Ishikawa (cell line): Measurements from ENCODE around the gene EDC3.

Source experiments
- CEBPB ChIP-seq: IDR thresholded peaks from 2 replicates; pipeline ENCODE4 v1.6.1; 2012
- CREB1 ChIP-seq: IDR thresholded peaks from 2 replicates; pipeline ENCODE4 v1.6.1; 2012; ENCODE audit warnings: low read depth
- EGR1 ChIP-seq: IDR thresholded peaks from 2 replicates; pipeline ENCODE4 v1.6.1; 2012
- EP300 ChIP-seq: IDR thresholded peaks from 2 replicates; pipeline ENCODE4 v1.6.1; 2012; ENCODE audit warnings: borderline replicate concordance
- FOXM1 ChIP-seq: IDR thresholded peaks from 2 replicates; pipeline ENCODE4 v1.6.1; 2012; ENCODE audit warnings: low read depth, borderline replicate concordance
- NFIC ChIP-seq: IDR thresholded peaks from 2 replicates; pipeline ENCODE4 v1.6.1; 2012
- RAD21 ChIP-seq: IDR thresholded peaks from 2 replicates; pipeline ENCODE4 v1.6.1; 2012; ENCODE audit warnings: low read depth
- TAF1 ChIP-seq: IDR thresholded peaks from 2 replicates; pipeline ENCODE4 v1.6.1; 2012; ENCODE audit warnings: low read depth, mild to moderate bottlenecking
- TCF12 ChIP-seq: IDR thresholded peaks from 2 replicates; pipeline ENCODE4 v1.6.1; 2012; ENCODE audit warnings: low read depth
- TEAD4 ChIP-seq: IDR thresholded peaks from 2 replicates; pipeline ENCODE4 v1.6.1; 2012
- USF1 ChIP-seq: IDR thresholded peaks from 2 replicates; pipeline ENCODE4 v1.6.1; 2012
- YY1 ChIP-seq: IDR thresholded peaks from 2 replicates; pipeline ENCODE4 v1.6.1; 2012; ENCODE audit warnings: low read depth
- ZBTB7A ChIP-seq: IDR thresholded peaks from 2 replicates; pipeline ENCODE4 v1.6.1; 2012; ENCODE audit warnings: low read depth
- TF ChIP-seq, protein P1 (sequence below): IDR thresholded peaks from 2 replicates; pipeline ENCODE4 v1.6.1; 2012; ENCODE audit warnings: low read depth, mild to moderate bottlenecking
- TF ChIP-seq, protein P2 (sequence below): IDR thresholded peaks from 2 replicates; pipeline ENCODE4 v1.6.1; 2012

Gene EDC3

GRCh38 chr15:74692327-74692726, 3.5 kb downstream of the EDC3 start:
- TF ChIP-seq ZBTB7A (no peak), TCF12 (no peak), EP300 (no peak), TAF1 (no peak), RAD21 (no peak), NFIC (no peak), FOXM1 (no peak), CREB1 (no peak), USF1 (no peak), CEBPB (no peak), EGR1 (no peak), TEAD4 (no peak), YY1 (no peak)
- TF ChIP-seq, protein P1, sequence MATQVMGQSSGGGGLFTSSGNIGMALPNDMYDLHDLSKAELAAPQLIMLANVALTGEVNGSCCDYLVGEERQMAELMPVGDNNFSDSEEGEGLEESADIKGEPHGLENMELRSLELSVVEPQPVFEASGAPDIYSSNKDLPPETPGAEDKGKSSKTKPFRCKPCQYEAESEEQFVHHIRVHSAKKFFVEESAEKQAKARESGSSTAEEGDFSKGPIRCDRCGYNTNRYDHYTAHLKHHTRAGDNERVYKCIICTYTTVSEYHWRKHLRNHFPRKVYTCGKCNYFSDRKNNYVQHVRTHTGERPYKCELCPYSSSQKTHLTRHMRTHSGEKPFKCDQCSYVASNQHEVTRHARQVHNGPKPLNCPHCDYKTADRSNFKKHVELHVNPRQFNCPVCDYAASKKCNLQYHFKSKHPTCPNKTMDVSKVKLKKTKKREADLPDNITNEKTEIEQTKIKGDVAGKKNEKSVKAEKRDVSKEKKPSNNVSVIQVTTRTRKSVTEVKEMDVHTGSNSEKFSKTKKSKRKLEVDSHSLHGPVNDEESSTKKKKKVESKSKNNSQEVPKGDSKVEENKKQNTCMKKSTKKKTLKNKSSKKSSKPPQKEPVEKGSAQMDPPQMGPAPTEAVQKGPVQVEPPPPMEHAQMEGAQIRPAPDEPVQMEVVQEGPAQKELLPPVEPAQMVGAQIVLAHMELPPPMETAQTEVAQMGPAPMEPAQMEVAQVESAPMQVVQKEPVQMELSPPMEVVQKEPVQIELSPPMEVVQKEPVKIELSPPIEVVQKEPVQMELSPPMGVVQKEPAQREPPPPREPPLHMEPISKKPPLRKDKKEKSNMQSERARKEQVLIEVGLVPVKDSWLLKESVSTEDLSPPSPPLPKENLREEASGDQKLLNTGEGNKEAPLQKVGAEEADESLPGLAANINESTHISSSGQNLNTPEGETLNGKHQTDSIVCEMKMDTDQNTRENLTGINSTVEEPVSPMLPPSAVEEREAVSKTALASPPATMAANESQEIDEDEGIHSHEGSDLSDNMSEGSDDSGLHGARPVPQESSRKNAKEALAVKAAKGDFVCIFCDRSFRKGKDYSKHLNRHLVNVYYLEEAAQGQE: no peak
- TF ChIP-seq, protein P2, sequence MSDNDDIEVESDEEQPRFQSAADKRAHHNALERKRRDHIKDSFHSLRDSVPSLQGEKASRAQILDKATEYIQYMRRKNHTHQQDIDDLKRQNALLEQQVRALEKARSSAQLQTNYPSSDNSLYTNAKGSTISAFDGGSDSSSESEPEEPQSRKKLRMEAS: no peak

GRCh38 chr15:74683758-74684157, 12.1 kb downstream of the EDC3 start:
- TF ChIP-seq FOXM1: no peak
- no peak for TF ChIP-seq RAD21
- TF ChIP-seq, protein P1: no peak
- TF ChIP-seq USF1: no peak
- TF ChIP-seq EP300: no peak
- no peak for TF ChIP-seq ZBTB7A
- no peak for TF ChIP-seq TCF12
- TF ChIP-seq EGR1: no peak
- no peak for TF ChIP-seq TAF1
- no peak for TF ChIP-seq NFIC
- TF ChIP-seq YY1: no peak
- TF ChIP-seq, protein P2: no peak
- TF ChIP-seq TEAD4: no peak

DNA sequence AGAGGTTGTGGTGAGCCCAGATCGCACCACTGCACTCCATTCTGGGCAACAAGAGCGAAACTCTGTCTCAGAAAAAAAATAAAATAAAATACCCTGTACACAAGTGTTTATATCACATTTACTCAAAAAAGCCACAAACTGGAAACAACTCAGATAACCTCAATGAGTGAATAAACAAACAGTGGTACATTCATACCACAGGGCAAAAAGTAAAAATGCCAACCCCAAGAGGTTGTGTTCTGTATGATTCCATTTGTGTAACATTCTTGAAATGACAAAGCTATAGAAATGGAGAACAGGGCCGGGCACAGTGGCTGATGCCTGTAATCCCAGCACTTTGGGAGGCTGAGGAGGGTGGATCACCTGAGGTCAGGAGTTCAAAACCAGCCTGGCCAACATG, 12.9 kb downstream of the EDC3 start:
- TF ChIP-seq FOXM1 (no peak), TEAD4 (no peak), NFIC (no peak), CEBPB (no peak), CREB1 (no peak)
- TF ChIP-seq, protein P1: no peak

GRCh38 chr15:74680456-74680855, 15.4 kb downstream of the EDC3 start:
- TF ChIP-seq CREB1 (no peak), TCF12 (no peak), TEAD4 (no peak), CEBPB (no peak), EP300 (no peak), ZBTB7A (no peak), YY1 (no peak), FOXM1 (no peak), USF1 (no peak), TAF1 (no peak), RAD21 (no peak), NFIC (no peak), EGR1 (no peak)
- TF ChIP-seq, protein P1: no peak
- TF ChIP-seq, protein P2: no peak
